Measurements from ENCODE around the gene LRRC4C.
"Not testable (repeated sequence)": the region's sequence is repeated elsewhere in the genome, so short reads cannot be mapped to it uniquely, and the experiment has no call there.

Gene LRRC4C

GRCh38 chr11:41010361-41011050 is 448.9 kb downstream of the LRRC4C start:
- no peak for DNase-seq

GRCh38 chr11:41005986-41006385 is 453.5 kb downstream of the LRRC4C start:
- DNase-seq, result no peak

- DNase-seq, result no peak
Observed at GRCh38 chr11:41003339-41004282, 455.8 kb downstream of the LRRC4C start.

- DNase-seq, result no peak
Observed at GRCh38 chr11:40998920-40999319, 460.5 kb downstream of the LRRC4C start.

GRCh38 chr11:40987776-40988435 is 471.5 kb downstream of the LRRC4C start:
- DNase-seq, result no peak

GRCh38 chr11:40986320-40986719 is 473.1 kb downstream of the LRRC4C start:
- DNase-seq, result no peak

- DNase-seq, result no peak
Observed at GRCh38 chr11:40975076-40975475, 484.4 kb downstream of the LRRC4C start.

GRCh38 chr11:40974186-40974795 is 485.2 kb downstream of the LRRC4C start:
- no peak for DNase-seq

GRCh38 chr11:40958707-40959106 is 500.7 kb downstream of the LRRC4C start:
- DNase-seq, result no peak

- DNase-seq, result no peak
Observed at GRCh38 chr11:40952479-40952878, 507.0 kb downstream of the LRRC4C start.

- DNase-seq, result no peak
Observed at GRCh38 chr11:40938002-40938401, 521.5 kb downstream of the LRRC4C start.

- no peak for DNase-seq
Observed at GRCh38 chr11:40924915-40925314, 534.5 kb downstream of the LRRC4C start.

GRCh38 chr11:40921246-40921645 is 538.2 kb downstream of the LRRC4C start:
- no peak for DNase-seq

GRCh38 chr11:40910774-40911173 is 548.7 kb downstream of the LRRC4C start:
- DNase-seq, result not testable (repeated sequence)

- no peak for DNase-seq
Observed at GRCh38 chr11:40894501-40894900, 565.0 kb downstream of the LRRC4C start.

- no peak for DNase-seq
Observed at GRCh38 chr11:40885250-40885954, 574.0 kb downstream of the LRRC4C start.

GRCh38 chr11:40882301-40882700 is 577.2 kb downstream of the LRRC4C start:
- DNase-seq, result no peak

GRCh38 chr11:40879911-40880310 is 579.5 kb downstream of the LRRC4C start:
- no peak for DNase-seq

- no peak for DNase-seq
Observed at GRCh38 chr11:40877981-40878380, 581.5 kb downstream of the LRRC4C start.

- DNase-seq, result no peak
Observed at GRCh38 chr11:40877256-40877655, 582.2 kb downstream of the LRRC4C start.

- DNase-seq, result no peak
Observed at GRCh38 chr11:40867991-40868632, 591.3 kb downstream of the LRRC4C start.

GRCh38 chr11:40857754-40858153 is 601.7 kb downstream of the LRRC4C start:
- DNase-seq, result not testable (repeated sequence)

Measured in activated gamma-delta T cell (primary cell).